CD14-positive monocyte (primary cell): ENCODE data around the gene P2RY14. TPM values are rescaled to one million over a fixed set of nuclear protein-coding genes. Genes with fewer than 3 reads are reported as not detected.

Experiments used
- DNase-seq, 3 donors: peaks; one replicate each; pipeline ENCODE4 v3.0.0-alpha.2; 2011 to 2022
- H2AFZ ChIP-seq: 2 replicates; pipeline ENCODE4 v1.6.0; 2012; ENCODE audit warnings: mild to moderate bottlenecking, low read depth, low read length, inconsistent platforms; ENCODE audit not compliant: insufficient read depth, poor library complexity, severe bottlenecking
- H3K27ac ChIP-seq, 2 donors: 1 replicate in 1 of 2; 2 replicates in 1 of 2; pipeline ENCODE4 v1.5.1; 2012 to 2013; ENCODE audit warnings: low read length in 2 of 2, control low read depth in 1 of 2, inconsistent platforms in 1 of 2, low read depth in 1 of 2, mild to moderate bottlenecking in 1 of 2
- H3K27me3 ChIP-seq, 2 donors: one replicate each; pipeline versions ENCODE4 v1.6.0 to v1.6.1; 2011 to 2013; ENCODE audit warnings: low read length in 2 of 2; ENCODE audit not compliant: control insufficient read depth in 2 of 2, insufficient read depth in 2 of 2
- H3K36me3 ChIP-seq, 2 donors: replicated peaks in 1 of 2; 1 replicate in 1 of 2; 2 replicates in 1 of 2; pipeline versions ENCODE4 v1.5.1 to v1.6.1; 2012 to 2013; ENCODE audit warnings: low read length in 2 of 2, control low read depth in 1 of 2, inconsistent platforms in 1 of 2, mild to moderate bottlenecking in 1 of 2; ENCODE audit not compliant: insufficient read depth in 2 of 2, control insufficient read depth in 1 of 2
- H3K4me1 ChIP-seq, 2 donors: 1 replicate in 1 of 2; 2 replicates in 1 of 2; pipeline versions ENCODE4 v1.5.1 to v1.6.1; 2012 to 2013; ENCODE audit warnings: low read length in 2 of 2, control low read depth in 1 of 2, inconsistent platforms in 1 of 2, mild to moderate bottlenecking in 1 of 2, moderate library complexity in 1 of 2; ENCODE audit not compliant: insufficient read depth in 2 of 2, control insufficient read depth in 1 of 2
- H3K4me2 ChIP-seq: replicated peaks from 2 replicates; pipeline ENCODE3; 2012; ENCODE audit warnings: low read length, moderate library complexity, mild to moderate bottlenecking; ENCODE audit not compliant: poor library complexity, severe bottlenecking; ENCODE audit errors: extremely low read depth
- H3K4me3 ChIP-seq, 3 experiments: fragments of 200-600 bp in 1 of 3; sonication (generic) in 1 of 3; replicated peaks in 1 of 3; 1 replicate in 2 of 3; 2 replicates in 1 of 3; pipeline ENCODE4 v1.5.1; 2011 to 2013; ENCODE audit warnings: low read length in 3 of 3, mild to moderate bottlenecking in 3 of 3, control low read depth in 2 of 3, low read depth in 2 of 3, inconsistent platforms in 1 of 3, moderate library complexity in 1 of 3
- H3K79me2 ChIP-seq: 2 replicates; pipeline ENCODE4 v1.6.0; 2012; ENCODE audit warnings: mild to moderate bottlenecking, control low read depth, inconsistent platforms, low read length, moderate library complexity; ENCODE audit not compliant: insufficient read depth
- H3K9ac ChIP-seq: 2 replicates; pipeline ENCODE4 v1.6.0; 2017; ENCODE audit warnings: low read length, mild to moderate bottlenecking; ENCODE audit not compliant: insufficient read depth, poor library complexity, severe bottlenecking
- H3K9me3 ChIP-seq, 2 donors: replicated peaks in 1 of 2; 1 replicate in 1 of 2; 2 replicates in 1 of 2; pipeline versions ENCODE4 v1.5.1 to v1.6.1; 2012 to 2013; ENCODE audit warnings: low read length in 2 of 2, control low read depth in 1 of 2; ENCODE audit not compliant: control insufficient read depth in 1 of 2, insufficient read depth in 1 of 2
- H4K20me1 ChIP-seq: 2 replicates; pipeline ENCODE4 v1.6.0; 2012; ENCODE audit warnings: mild to moderate bottlenecking, low read length, control low read depth, moderate library complexity; ENCODE audit not compliant: insufficient read depth
- H3K27ac Mint-ChIP-seq, 7 donors: one replicate each; pipeline ENCODE4 v1.8.0; 2020; ENCODE audit warnings: mild to moderate bottlenecking in 7 of 7, mixed read lengths in 7 of 7, moderate library complexity in 6 of 7, inconsistent platforms in 2 of 7
- H3K27me3 Mint-ChIP-seq, 3 donors: one replicate each; pipeline ENCODE4 v1.8.0; 2021 to 2022; ENCODE audit warnings: low read depth in 3 of 3, mild to moderate bottlenecking in 3 of 3, mixed read lengths in 3 of 3, moderate library complexity in 3 of 3, inconsistent platforms in 1 of 3
- H3K36me3 Mint-ChIP-seq, 2 donors: one replicate each; pipeline ENCODE4 v1.8.0; 2020; ENCODE audit warnings: mixed read lengths in 2 of 2, inconsistent platforms in 1 of 2, mild to moderate bottlenecking in 1 of 2
- H3K4me1 Mint-ChIP-seq: one replicate; pipeline ENCODE4 v1.8.0; 2020; ENCODE audit warnings: mild to moderate bottlenecking, mixed read lengths
- H3K4me3 Mint-ChIP-seq, 2 donors: one replicate each; pipeline ENCODE4 v1.8.0; 2020; ENCODE audit warnings: mild to moderate bottlenecking in 2 of 2, mixed read lengths in 2 of 2, moderate library complexity in 1 of 2
- H3K9me3 Mint-ChIP-seq, 7 donors: one replicate each; pipeline ENCODE4 v1.8.0; 2020 to 2022; ENCODE audit warnings: mixed read lengths in 7 of 7, mild to moderate bottlenecking in 6 of 7, moderate library complexity in 6 of 7, inconsistent platforms in 2 of 7
- CTCF ChIP-seq: fragments of 200-600 bp; IDR thresholded peaks from one replicate; pipeline ENCODE4 v1.8.0; 2022; ENCODE audit warnings: antibody characterized with exemption, mild to moderate bottlenecking
- WGBS: methylation state at CpG from one replicate; pipeline ENCODE4 v1.1.5; 2013; ENCODE audit warnings: missing lambda C conversion rate; ENCODE audit not compliant: insufficient coverage; 5-methylcytosine and 5-hydroxymethylcytosine counted together
- intact Hi-C, 2 donors: fragments of 100-400 bp; cut with micrococcal nuclease; formaldehyde crosslinking; loops; one replicate each; pipeline versions ENCODE4 v1.15.0 to v1.15.1; 2023
- polyA plus RNA-seq, 3 donors: library from polyadenylated mRNA; depleted of rRNA in 1 of 3; unstranded in 2 of 3; stranded (reverse) in 1 of 3; fragments of 300-500 nt in 2 of 3; fragments of >200 nt in 1 of 3; fragmentation: Illumina TruSeq in 2 of 3; gene quantifications; 1 replicate in 2 of 3; 2 replicates in 1 of 3; pipeline ENCODE4 v1.2.3, GENCODE V29; 2012 to 2021

P2RY14 gene
- polyA plus RNA-seq, 3 donors: 0.20 to 0.67 (median 0.50) TPM

GRCh38 chr3:151169262-151169947 lies 108.9 kb downstream of the P2RY14 start:
- Histone ChIP-seq H3K9me3 (no peaks in the 10 kb centered on the region), H3K4me1 (peaks cover 44 to 51% of the 10 kb centered on the region in 2 donors), H3K4me2 (peak overlapping the region; percentile 64), H4K20me1 (no peaks in the 10 kb centered on the region), H3K9ac (peak overlapping the region; percentile 50), H3K27ac (peak overlapping the region; percentile 90 to 94), H3K4me3 (peak overlapping the region; percentile 6 to 58 (median 21)), H3K27me3 (no peaks in the 10 kb centered on the region), H2AFZ (no peak overlapping the region), H3K79me2 (no peaks in the 10 kb centered on the region), H3K36me3 (no peaks in the 10 kb centered on the region)
- H3K4me3 Mint-ChIP-seq: peak overlapping the region; percentile 47 to 56
- intact Hi-C loops: loop anchor here (5.0 kb wide), 2 partner anchors 58 to 113 kb away; no protein-coding TSS in a partner anchor
- peaks cover 50% of the 10 kb centered on the region for H3K4me1 Mint-ChIP-seq
- 5% methylated on average over 3 of the region's 9 CpGs for WGBS
- no peaks in the 10 kb centered on the region for H3K9me3 Mint-ChIP-seq
- H3K36me3 Mint-ChIP-seq: no peaks in the 10 kb centered on the region
- no peak for TF ChIP-seq CTCF
- peaks cover 0 to 2% (median 0%) of the 10 kb centered on the region in 3 donors for H3K27me3 Mint-ChIP-seq
- peak overlapping the region; percentile 92 to 98 (median 96) for H3K27ac Mint-ChIP-seq
- peak; percentile 79 to 92 (median 86) for DNase-seq

GRCh38 chr3:151168269-151169094 lies 109.9 kb downstream of the P2RY14 start:
- Mint-ChIP-seq H3K27me3 (peaks cover 0 to 2% (median 0%) of the 10 kb centered on the region in 3 donors), H3K4me3 (no peak overlapping the region), H3K9me3 (no peaks in the 10 kb centered on the region), H3K27ac (peak overlapping the region; percentile 92 to 96 (median 95)), H3K36me3 (no peaks in the 10 kb centered on the region), H3K4me1 (peaks cover 43% of the 10 kb centered on the region)
- H3K27ac ChIP-seq: peak overlapping the region; percentile 90 to 94
- no peak overlapping the region for H2AFZ ChIP-seq
- H3K4me2 ChIP-seq: no peak overlapping the region
- H3K9me3 ChIP-seq: no peaks in the 10 kb centered on the region
- 39% methylated on average over 4 of the region's 7 CpGs for WGBS
- DNase-seq: peak; percentile 58 to 85 (median 83)
- TF ChIP-seq CTCF: peak; percentile 86
- H3K79me2 ChIP-seq: no peaks in the 10 kb centered on the region
- intact Hi-C loops: loop anchor here (5.0 kb wide), 2 partner anchors 59 to 114 kb away; no protein-coding TSS in a partner anchor
- no peak overlapping the region for H3K4me3 ChIP-seq
- H3K4me1 ChIP-seq: peaks cover 41 to 44% of the 10 kb centered on the region in 2 donors
- no peaks in the 10 kb centered on the region for H3K27me3 ChIP-seq
- no peaks in the 10 kb centered on the region for H3K36me3 ChIP-seq
- no peak overlapping the region for H3K9ac ChIP-seq
- H4K20me1 ChIP-seq: no peaks in the 10 kb centered on the region
